ENCODE data around the gene RMRP.

Gene RMRP

DNA sequence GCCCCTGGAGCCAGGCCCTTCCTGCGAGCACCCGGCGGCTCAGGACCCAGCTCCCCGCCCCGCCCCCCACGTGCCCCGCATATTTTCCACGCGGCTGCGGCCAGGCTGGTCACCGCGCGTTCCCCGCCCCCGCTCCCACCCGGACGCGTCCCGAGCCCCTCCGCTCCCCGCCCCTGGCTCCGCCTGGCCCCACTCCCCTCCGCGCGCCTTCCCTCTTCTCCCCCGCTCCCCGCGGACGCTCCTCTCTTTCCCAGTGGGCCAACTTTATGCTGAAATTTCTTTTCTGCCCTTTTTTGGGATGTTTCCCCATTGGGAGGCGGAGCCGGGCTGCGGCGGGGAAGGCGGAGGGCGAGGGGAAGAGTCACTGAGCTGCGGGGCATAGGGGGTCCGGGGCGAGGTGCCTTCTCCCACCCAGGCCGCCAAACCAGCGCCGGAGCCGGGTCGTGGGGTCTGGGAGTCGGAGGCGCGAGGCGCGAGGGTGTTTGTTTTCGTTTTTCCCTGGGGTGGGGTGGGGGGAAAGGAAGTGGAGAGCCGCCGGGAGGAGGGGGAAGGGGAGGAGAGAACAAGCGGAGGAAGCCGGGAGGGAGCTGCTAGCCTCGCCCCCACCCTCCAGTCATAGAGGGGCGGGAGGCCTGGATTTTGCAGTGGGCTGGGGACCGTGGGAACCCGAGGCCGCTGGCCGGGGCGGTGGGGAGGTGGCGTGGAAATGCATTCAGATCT, 33.0 kb upstream of the RMRP start:
- no peaks in the 10 kb centered on the region for H3K9me3 ChIP-seq (ENCODE audit: control insufficient read depth, insufficient read depth, low read length)
- H3K4me1 ChIP-seq (ENCODE audit: insufficient read depth, low read length), result peaks cover 6% of the 10 kb centered on the region; the same call in 1 of the 2 replicates
- peak overlapping the region; percentile 60; the same call in 1 of the 2 replicates for H3K9ac ChIP-seq (ENCODE audit: low read depth, low read length)
- H3K36me3 ChIP-seq (ENCODE audit: insufficient read depth, low read length), result 0 out of 2 replicates have a peak, but pooled peaks cover 6% of the 10 kb centered on the region

DNA sequence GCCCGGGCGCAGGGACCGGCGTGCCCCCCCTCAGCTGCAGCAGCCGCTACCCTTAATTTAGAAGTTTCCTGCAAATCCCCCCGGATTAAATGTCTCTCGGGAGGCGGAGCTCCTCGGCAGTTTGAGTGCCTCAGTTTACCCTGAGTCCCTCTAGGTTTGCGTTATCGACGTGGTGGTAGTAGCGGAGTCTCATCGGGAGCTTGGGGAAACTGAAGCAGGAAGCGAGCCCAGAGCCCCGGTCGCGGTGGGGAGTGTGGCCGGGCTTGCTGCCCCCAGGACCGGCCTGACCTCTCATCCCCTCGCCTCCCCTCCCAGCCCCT, 32.4 kb upstream of the RMRP start:
- Histone ChIP-seq H3K36me3 (ENCODE audit: insufficient read depth, low read length) (0 out of 2 replicates have a peak, but pooled peaks cover 10% of the 10 kb centered on the region), H3K4me1 (ENCODE audit: insufficient read depth, low read length) (peaks cover 6% of the 10 kb centered on the region; the same call in 1 of the 2 replicates), H3K9ac (ENCODE audit: low read depth, low read length) (peak overlapping the region; percentile 60), H3K9me3 (ENCODE audit: control insufficient read depth, insufficient read depth, low read length) (no peaks in the 10 kb centered on the region)

DNA sequence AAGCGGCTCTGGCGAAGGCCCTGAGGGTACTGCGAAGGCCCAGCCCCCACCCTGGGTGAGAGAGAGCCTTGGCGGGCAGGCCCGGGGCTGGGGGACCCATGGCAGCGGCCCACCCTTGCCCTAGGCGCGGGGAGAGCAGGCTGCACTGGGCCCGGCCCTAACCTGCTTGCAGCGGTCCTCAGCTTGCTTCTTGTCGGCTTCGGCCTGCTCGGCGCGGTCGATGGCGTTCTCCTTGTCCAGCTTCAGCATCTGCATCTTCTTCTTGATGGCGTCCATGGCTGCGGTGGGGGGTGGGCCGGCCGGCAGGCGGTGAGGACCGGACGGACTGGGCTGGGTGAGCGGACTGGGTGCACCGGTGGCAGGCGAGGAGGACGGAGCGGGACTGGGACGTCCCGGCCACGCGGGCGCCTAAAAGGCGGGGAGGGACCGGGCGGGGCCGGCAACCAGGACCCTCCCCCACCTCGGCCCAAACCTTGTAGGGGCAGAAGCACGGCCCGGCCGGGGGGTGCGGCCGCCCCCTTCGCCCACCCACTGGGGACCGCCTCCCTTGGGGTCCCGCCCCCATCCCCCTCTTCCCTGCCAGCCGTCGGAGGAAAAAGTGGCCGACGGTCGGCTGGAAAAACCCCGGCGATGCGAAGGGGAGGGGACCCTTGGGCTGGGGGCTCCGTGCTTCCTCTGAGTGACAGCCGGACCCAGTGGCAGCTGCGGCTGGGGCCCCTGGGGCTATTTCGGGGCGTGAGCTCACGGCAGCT, 31.9 kb upstream of the RMRP start, which contains the start of gene TPM2:
TSS of gene TPM2 (minus strand) at position 384 of the 752 bp plus-strand sequence. CDS start at position 276, 108 bp downstream.
- Histone ChIP-seq H3K4me1 (ENCODE audit: insufficient read depth, low read length) (peaks cover 6% of the 10 kb centered on the region; the same call in 1 of the 2 replicates), H3K9ac (ENCODE audit: low read depth, low read length) (peak within 1 kb of the TSS; percentile 60), H3K36me3 (ENCODE audit: insufficient read depth, low read length) (0 out of 2 replicates have a peak, but pooled peaks cover 10% of the 10 kb centered on the region), H3K9me3 (ENCODE audit: control insufficient read depth, insufficient read depth, low read length) (no peaks in the 10 kb centered on the region)

DNA sequence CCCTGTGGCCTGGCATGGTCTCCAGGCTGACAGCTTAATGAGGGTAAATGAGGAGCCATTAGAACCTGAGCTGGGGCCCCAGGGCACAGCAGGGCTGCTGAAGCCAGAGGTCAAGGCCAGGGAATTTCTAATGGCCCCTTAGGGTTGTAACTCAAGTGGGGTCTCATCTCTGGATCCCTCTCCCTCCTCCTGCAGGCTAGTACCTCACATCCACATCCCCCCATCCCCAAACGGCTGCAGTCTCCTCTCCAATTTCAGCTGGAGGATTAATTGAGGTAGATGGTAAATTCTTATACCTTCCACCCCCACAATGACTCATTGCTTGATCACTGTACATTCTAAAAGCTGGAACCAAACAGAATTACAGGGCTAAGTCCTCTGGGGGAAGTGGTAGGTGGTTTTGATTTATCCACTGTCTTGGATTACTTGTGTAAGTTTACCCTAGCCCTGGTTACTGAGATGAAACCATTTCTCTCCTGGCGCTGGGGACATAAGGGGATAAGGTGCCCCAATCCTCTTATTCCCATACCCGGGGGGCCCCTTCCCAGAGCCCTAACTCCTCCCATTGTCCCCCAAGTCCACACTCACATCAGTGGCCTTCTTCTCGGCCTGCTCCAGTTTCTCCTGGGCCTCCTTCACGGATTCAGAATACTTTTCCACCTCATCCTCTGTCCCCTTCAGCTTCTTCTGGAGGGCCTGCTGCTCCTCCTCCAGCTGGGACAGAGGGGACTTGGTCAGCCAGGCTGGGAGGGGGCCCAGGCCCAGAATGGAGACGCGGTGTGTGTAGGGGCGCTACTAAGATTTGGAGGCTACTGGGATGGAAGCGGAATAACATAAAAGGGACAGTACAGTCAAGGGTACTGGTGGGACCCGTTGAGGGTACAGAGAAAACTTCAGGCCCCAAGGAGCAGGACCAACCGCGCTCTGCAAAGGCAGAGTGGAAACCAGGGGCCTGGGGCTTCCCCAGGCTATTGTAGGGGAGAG, 31.0 kb upstream of the RMRP start:
- Histone ChIP-seq H3K4me1 (ENCODE audit: insufficient read depth, low read length) (peaks cover 6% of the 10 kb centered on the region; the same call in 1 of the 2 replicates), H3K36me3 (ENCODE audit: insufficient read depth, low read length) (peaks cover 13% of the 10 kb centered on the region), H3K9ac (ENCODE audit: low read depth, low read length) (peak overlapping the region; percentile 60), H3K9me3 (ENCODE audit: control insufficient read depth, insufficient read depth, low read length) (no peaks in the 10 kb centered on the region)

DNA sequence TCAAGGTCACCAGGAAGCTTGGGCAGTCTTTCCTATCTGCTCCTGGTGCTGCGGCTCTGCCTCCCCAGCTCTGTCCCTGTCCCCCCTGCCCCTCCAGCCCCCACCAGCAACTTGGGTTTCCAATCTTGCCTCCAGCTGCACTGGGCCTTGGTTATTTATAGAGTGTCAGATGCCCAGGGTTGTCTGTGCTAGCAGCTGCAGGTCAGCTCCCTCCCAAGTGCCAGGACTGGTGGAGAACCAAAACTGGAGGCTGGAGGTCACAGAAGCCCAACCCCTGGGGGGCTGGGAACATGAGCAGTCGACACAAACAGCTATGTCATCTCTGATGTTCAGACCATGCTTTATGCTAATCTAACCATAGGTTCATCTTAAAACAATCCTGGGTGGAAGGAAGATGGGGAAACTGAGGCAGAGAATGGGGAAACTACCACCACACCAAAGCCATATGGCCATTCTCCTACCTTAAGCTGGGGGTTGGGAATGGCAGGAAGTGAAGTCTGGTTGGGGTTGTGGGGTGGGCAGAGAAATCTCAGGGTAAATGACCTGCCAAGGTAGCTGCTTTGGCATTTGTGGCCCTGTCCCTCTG, 30.2 kb upstream of the RMRP start:
- H3K4me1 ChIP-seq (ENCODE audit: insufficient read depth, low read length), result peaks cover 6% of the 10 kb centered on the region; the same call in 1 of the 2 replicates
- H3K9ac ChIP-seq (ENCODE audit: low read depth, low read length), result no peak overlapping the region
- H3K9me3 ChIP-seq (ENCODE audit: control insufficient read depth, insufficient read depth, low read length), result no peaks in the 10 kb centered on the region
- H3K36me3 ChIP-seq (ENCODE audit: insufficient read depth, low read length), result peaks cover 13% of the 10 kb centered on the region

DNA sequence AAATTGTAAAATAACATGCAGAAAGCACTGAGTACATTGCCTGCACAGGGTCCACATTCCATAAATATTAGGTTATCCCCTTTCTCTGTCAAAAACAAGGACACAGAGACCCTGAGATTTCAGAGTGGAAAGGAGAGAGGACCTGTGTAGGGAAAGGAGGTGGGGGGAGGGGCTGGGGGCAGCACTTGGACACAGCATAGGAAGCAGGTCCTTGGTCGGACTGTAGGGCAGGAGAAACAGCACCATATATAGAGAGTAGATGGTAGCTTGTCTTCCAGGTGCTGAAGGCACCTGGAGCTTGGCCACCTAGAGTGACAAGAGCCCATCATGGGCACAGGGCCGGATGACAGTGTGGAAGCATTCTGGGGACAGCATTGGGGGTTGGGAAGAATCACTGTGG, 29.5 kb upstream of the RMRP start:
- no peak overlapping the region for H3K9ac ChIP-seq (ENCODE audit: low read depth, low read length)
- peaks cover 13% of the 10 kb centered on the region for H3K36me3 ChIP-seq (ENCODE audit: insufficient read depth, low read length)
- H3K4me1 ChIP-seq (ENCODE audit: insufficient read depth, low read length), result peaks cover 6% of the 10 kb centered on the region; the same call in 1 of the 2 replicates
- H3K9me3 ChIP-seq (ENCODE audit: control insufficient read depth, insufficient read depth, low read length), result no peaks in the 10 kb centered on the region

DNA sequence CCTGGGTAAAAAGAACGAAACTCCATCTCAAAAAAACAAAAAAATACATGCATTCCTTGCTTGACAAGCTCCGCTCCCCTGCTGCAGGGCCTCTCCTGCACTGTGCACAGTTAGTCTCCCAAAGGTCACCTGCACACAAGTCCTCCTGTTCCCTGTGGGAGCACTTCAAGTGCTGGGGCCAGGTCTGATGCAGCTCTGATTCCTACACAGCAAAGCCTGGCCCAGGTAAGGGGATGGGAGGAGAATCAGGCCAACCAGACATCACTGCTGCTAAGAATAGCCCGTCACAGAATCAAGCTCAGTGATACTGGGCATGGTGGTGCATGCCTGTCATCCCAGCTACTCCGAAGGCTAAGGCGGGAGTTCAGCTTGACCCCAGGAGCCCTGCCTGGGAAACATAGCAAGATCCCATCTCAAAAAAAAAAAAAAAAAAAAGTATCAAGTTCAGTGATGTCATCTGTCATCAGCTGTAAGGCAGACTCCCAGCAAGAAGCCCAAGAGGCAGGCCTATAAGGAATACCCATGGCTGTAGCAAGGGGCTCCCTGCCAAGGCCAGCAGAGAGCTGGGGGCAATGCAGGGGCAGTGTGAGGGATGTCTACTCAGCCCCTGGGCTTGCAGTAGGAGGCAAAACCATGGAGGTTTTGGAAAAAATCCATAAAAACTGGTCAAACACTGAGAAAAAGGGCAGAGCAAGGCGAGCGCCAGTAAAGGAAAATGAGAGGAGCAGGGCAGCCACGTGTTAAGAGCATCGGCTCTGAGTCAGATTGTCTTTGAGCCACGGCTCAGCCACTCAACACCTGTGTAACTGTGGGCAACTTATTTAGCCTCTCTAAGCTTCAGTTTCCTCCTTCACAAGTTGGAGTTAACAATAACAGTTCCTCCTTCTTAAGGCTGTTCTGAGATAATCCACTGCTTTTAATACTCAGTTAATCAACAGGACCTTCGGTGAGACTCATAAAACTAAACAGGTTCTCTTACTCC, 28.7 kb upstream of the RMRP start:
- H3K4me1 ChIP-seq (ENCODE audit: insufficient read depth, low read length), result peaks cover 6% of the 10 kb centered on the region; the same call in 1 of the 2 replicates
- peaks cover 13% of the 10 kb centered on the region for H3K36me3 ChIP-seq (ENCODE audit: insufficient read depth, low read length)
- H3K9me3 ChIP-seq (ENCODE audit: control insufficient read depth, insufficient read depth, low read length), result no peaks in the 10 kb centered on the region
- no peak overlapping the region for H3K9ac ChIP-seq (ENCODE audit: low read depth, low read length)

DNA sequence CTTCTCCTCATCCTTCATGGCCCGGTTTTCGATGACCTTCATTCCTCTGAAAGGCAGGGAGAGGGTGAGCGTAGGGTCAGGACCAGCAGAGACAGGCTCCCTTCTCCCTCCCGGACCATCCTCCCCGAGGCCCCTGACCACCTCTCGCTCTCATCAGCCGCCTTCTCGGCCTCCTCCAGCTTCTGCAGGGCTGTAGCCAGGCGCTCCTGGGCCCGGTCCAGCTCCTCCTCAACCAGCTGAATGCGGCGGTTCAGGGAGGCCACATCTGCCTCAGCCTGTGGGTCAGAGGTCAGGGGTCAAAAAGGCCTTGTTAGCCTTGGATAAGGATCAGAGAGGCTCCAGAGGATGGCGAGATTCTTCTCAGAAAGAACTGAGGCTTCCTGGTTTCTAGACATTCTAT, 27.7 kb upstream of the RMRP start:
- no peak overlapping the region for H3K9ac ChIP-seq (ENCODE audit: low read depth, low read length)
- H3K9me3 ChIP-seq (ENCODE audit: control insufficient read depth, insufficient read depth, low read length), result no peaks in the 10 kb centered on the region
- peaks cover 14% of the 10 kb centered on the region; the same call in 1 of the 2 replicates for H3K4me1 ChIP-seq (ENCODE audit: insufficient read depth, low read length)
- H3K36me3 ChIP-seq (ENCODE audit: insufficient read depth, low read length), result peaks cover 13% of the 10 kb centered on the region

DNA sequence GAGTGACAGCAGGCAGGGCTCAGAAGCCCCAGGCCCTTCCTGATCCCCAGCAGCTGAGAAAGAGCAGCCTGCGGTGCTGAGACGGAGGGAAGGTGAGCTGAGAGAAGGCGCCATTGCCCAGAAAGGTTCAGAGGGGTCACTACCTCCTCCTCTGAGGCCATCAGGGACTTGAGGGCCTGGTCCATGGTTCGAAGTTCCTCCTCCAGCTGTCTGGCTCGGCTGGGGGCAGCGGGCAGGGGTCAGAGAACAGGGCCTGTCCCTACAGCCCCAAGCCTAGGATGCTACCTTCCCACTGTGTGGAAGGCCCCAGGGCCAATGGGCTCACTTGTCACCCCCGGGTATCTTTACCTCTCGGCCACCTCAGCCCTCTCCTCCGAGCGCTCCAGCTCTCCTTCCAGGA, 27.1 kb upstream of the RMRP start:
- Histone ChIP-seq H3K9me3 (ENCODE audit: control insufficient read depth, insufficient read depth, low read length) (no peaks in the 10 kb centered on the region), H3K4me1 (ENCODE audit: insufficient read depth, low read length) (peaks cover 20% of the 10 kb centered on the region; the same call in 1 of the 2 replicates), H3K36me3 (ENCODE audit: insufficient read depth, low read length) (peaks cover 13% of the 10 kb centered on the region), H3K9ac (ENCODE audit: low read depth, low read length) (no peak overlapping the region)

DNA sequence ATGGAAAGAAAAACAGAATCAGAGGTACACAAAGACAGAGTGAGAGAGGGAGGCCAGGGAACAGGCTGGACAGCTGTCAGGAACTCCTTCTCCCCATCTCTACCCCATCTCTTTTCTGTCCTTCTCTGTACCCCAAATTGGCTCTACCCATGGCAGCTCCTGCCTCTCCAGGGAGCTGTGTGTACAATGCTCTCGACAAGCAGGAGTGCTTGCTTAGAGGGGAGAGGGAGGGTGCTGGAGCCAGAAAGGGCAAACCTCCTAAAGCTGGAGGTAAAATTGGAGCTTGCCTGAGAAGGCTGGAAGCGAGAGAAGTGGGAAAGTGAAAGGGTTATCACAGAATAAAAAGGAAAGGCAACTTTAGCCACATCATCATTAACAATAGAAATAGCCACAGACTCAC, 25.5 kb upstream of the RMRP start:
- H3K36me3 ChIP-seq (ENCODE audit: insufficient read depth, low read length), result peaks cover 13% of the 10 kb centered on the region
- no peaks in the 10 kb centered on the region for H3K9me3 ChIP-seq (ENCODE audit: control insufficient read depth, insufficient read depth, low read length)
- no peak overlapping the region for H3K9ac ChIP-seq (ENCODE audit: low read depth, low read length)
- peaks cover 20% of the 10 kb centered on the region; the same call in 1 of the 2 replicates for H3K4me1 ChIP-seq (ENCODE audit: insufficient read depth, low read length)

DNA sequence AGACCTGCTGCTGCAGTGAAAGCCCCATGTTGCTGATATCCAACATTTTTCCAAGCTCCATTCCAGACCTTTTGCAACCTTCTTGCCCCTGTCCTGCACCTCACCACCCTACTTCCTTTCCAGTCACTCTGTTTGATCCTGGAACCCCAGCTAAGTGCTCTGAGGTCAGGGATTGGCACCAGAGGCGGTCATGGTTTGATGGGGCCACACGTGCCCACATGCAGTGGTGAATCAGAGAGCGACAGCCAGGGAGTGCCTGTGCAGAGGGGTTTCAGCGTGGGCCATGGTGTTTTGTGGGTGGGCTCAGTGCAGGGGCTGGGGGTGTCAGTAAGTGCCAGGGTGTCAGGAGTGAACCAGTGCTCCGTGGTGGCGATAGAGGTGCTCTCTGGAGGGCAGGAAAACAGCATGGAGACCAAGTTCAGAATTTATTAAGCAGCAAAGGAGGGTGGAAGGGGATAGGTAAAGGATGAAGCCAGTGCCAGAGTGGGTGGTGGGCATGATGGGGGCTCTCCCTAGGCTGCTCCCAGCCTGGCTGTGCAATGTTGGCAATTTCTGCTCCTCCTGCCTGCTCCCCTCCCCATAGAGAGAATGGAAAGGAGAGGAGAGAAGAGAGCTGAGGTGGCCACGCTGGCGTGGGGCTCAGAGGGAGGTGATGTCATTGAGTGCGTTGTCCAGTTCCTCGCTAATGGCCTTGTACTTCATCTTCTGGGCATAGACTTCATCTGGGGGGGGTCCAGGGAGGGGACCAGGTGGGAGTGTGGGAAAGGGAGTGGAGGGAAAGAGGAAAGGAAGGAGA, 24.9 kb upstream of the RMRP start:
- Histone ChIP-seq H3K4me1 (ENCODE audit: insufficient read depth, low read length) (peaks cover 16% of the 10 kb centered on the region; the same call in 1 of the 2 replicates), H3K9me3 (ENCODE audit: control insufficient read depth, insufficient read depth, low read length) (no peaks in the 10 kb centered on the region), H3K9ac (ENCODE audit: low read depth, low read length) (no peak overlapping the region), H3K36me3 (ENCODE audit: insufficient read depth, low read length) (peaks cover 13% of the 10 kb centered on the region)

DNA sequence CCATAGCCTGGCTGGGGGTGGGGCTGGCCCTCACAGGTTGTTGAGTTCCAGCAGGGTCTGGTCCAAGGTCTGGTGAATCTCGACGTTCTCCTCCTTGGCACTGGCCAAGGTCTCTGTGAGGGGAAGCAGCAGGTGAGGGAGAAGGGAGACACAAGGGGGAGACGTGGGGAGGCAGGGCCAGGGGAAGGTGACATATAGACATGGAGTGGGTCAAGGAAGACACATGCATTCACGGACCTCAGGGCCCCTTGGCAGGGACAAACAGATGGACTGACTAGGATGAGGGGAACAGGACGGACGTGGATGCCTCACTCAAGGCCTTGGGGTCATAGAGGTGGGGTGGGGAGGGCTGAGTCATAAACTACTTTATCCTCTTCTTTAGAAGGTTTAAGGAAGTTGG, 24.2 kb upstream of the RMRP start:
- Histone ChIP-seq H3K9ac (ENCODE audit: low read depth, low read length) (no peak overlapping the region), H3K9me3 (ENCODE audit: control insufficient read depth, insufficient read depth, low read length) (no peaks in the 10 kb centered on the region), H3K4me1 (ENCODE audit: insufficient read depth, low read length) (peaks cover 16% of the 10 kb centered on the region; the same call in 1 of the 2 replicates), H3K36me3 (ENCODE audit: insufficient read depth, low read length) (peaks cover 12% of the 10 kb centered on the region)

Data from ES-I3 (cell line).